B cell (primary cell): ENCODE data around the gene CCR6. TPM values are rescaled to one million over a fixed set of nuclear protein-coding genes. Genes with fewer than 3 reads are reported as not detected.
A peak's percentile ranks its signal among the peaks of the same experiment; 100 is the strongest.

ENCODE experiments used
- ATAC-seq: fragments of 200-7000 bp; cut with Tn5 transposase; one replicate; pipeline ENCODE4 v1.10.0; 2021; ENCODE audit warnings: low read depth, mild to moderate bottlenecking, moderate number of reproducible peaks, moderate library complexity
- CTCF ChIA-PET: fragments of 350-600 bp; sonication (Branson Sonifier 250); formaldehyde crosslinking; loops from one replicate; lab custom pipeline; 2021; ENCODE audit warnings: antibody characterized with exemption, inconsistent platforms; lab: Charles Lee
- POLR2A ChIA-PET: fragments of 350-600 bp; sonication (Branson Sonifier 250); formaldehyde crosslinking; loops from one replicate; lab custom pipeline; 2021; ENCODE audit warnings: antibody characterized with exemption; lab: Charles Lee
- DNase-seq: peaks from one replicate; pipeline ENCODE4 v3.0.0; 2013
- H2AFZ ChIP-seq: 2 replicates; pipeline ENCODE4 v1.6.1; 2012; ENCODE audit warnings: mild to moderate bottlenecking, low read depth, low read length; ENCODE audit not compliant: insufficient read depth, poor library complexity, severe bottlenecking
- H3K27ac ChIP-seq, 2 donors: 1 replicate in 1 of 2; 2 replicates in 1 of 2; pipeline ENCODE4 v1.5.1; 2012 to 2013; ENCODE audit warnings: low read length in 2 of 2, mild to moderate bottlenecking in 2 of 2, moderate library complexity in 1 of 2
- H3K27me3 ChIP-seq, 4 experiments: fragments of 200-600 bp in 1 of 4; sonication (generic) in 1 of 4; replicated peaks in 1 of 4; 1 replicate in 2 of 4; 2 replicates in 2 of 4; pipeline versions ENCODE4 v1.6.1 to v1.7.0; 2013 to 2016; ENCODE audit warnings: low read length in 3 of 4, mild to moderate bottlenecking in 2 of 4, mixed read lengths in 1 of 4, moderate library complexity in 1 of 4; ENCODE audit not compliant: insufficient read depth in 4 of 4, control insufficient read depth in 3 of 4; ENCODE audit errors: control extremely low read depth in 1 of 4
- H3K36me3 ChIP-seq, 2 experiments: replicated peaks in 1 of 2; 1 replicate in 1 of 2; 2 replicates in 1 of 2; pipeline versions ENCODE4 v1.6.1 to v1.7.1; 2013; ENCODE audit warnings: low read length in 1 of 2; ENCODE audit not compliant: insufficient read depth in 2 of 2, control insufficient read depth in 1 of 2; ENCODE audit errors: control extremely low read depth in 1 of 2, extremely low read depth in 1 of 2
- H3K4me1 ChIP-seq, 2 donors: fragments of 200-600 bp in 1 of 2; sonication (generic) in 1 of 2; 1 replicate in 1 of 2; 2 replicates in 1 of 2; pipeline versions ENCODE4 v1.5.1 to v1.6.1; 2013 to 2017; ENCODE audit warnings: low read length in 2 of 2; ENCODE audit not compliant: control insufficient read depth in 2 of 2, insufficient read depth in 2 of 2
- H3K4me2 ChIP-seq: replicated peaks from 2 replicates; pipeline ENCODE3; 2012; ENCODE audit warnings: mild to moderate bottlenecking, low read depth, low read length; ENCODE audit not compliant: poor library complexity, severe bottlenecking
- H3K4me3 ChIP-seq, 5 experiments: fragments of 200-600 bp in 1 of 5; sonication (generic) in 1 of 5; 1 replicate in 3 of 5; 2 replicates in 2 of 5; pipeline versions ENCODE4 v1.5.1 to v1.7.0; 2011 to 2016; ENCODE audit warnings: low read length in 4 of 5, mild to moderate bottlenecking in 4 of 5, low read depth in 2 of 5, control low read depth in 1 of 5, moderate library complexity in 1 of 5; ENCODE audit not compliant: insufficient read depth in 1 of 5; ENCODE audit errors: control extremely low read depth in 1 of 5, extremely low read depth in 1 of 5
- H3K79me2 ChIP-seq: fragments of 200-600 bp; sonication (generic); one replicate; pipeline ENCODE4 v1.6.0; 2016; ENCODE audit warnings: low read length; ENCODE audit not compliant: control insufficient read depth, insufficient read depth
- H3K9ac ChIP-seq: fragments of 200-600 bp; sonication (generic); 2 replicates; pipeline ENCODE4 v1.6.1; 2017; ENCODE audit warnings: mild to moderate bottlenecking, low read length, moderate library complexity
- H3K9me3 ChIP-seq, 3 donors: one replicate each; pipeline versions ENCODE4 v1.6.1 to v1.7.1; 2013; ENCODE audit warnings: low read length in 2 of 3; ENCODE audit not compliant: control insufficient read depth in 2 of 3, insufficient read depth in 1 of 3; ENCODE audit errors: control extremely low read depth in 1 of 3
- H4K20me1 ChIP-seq: 2 replicates; pipeline ENCODE4 v1.6.0; 2012; ENCODE audit warnings: mild to moderate bottlenecking, low read length; ENCODE audit not compliant: insufficient read depth, control insufficient read depth, poor library complexity, severe bottlenecking
- H3K27ac Mint-ChIP-seq: one replicate; pipeline ENCODE4 v1.8.0; 2021; ENCODE audit warnings: mixed read lengths
- H3K27me3 Mint-ChIP-seq: one replicate; pipeline ENCODE4 v1.8.0; 2021; ENCODE audit warnings: mixed read lengths
- H3K4me1 Mint-ChIP-seq: one replicate; pipeline ENCODE4 v1.8.0; 2021; ENCODE audit warnings: mixed read lengths
- H3K4me3 Mint-ChIP-seq: one replicate; pipeline ENCODE4 v1.8.0; 2021; ENCODE audit warnings: mixed read lengths
- H3K9me3 Mint-ChIP-seq: one replicate; pipeline ENCODE4 v1.8.0; 2022; ENCODE audit warnings: mixed read lengths; ENCODE audit not compliant: insufficient read depth
- EZH2 ChIP-seq: IDR thresholded peaks from 2 replicates; pipeline ENCODE4 v1.6.1; 2012; ENCODE audit warnings: borderline replicate concordance, low read depth, mild to moderate bottlenecking, moderate library complexity, low read length; ENCODE audit not compliant: insufficient read depth, poor library complexity, severe bottlenecking
- WGBS: methylation state at CpG from one replicate; pipeline ENCODE4 v1.1.5; 2013; ENCODE audit warnings: missing lambda C conversion rate; ENCODE audit not compliant: insufficient coverage; 5-methylcytosine and 5-hydroxymethylcytosine counted together
- intact Hi-C: fragments of 100-400 bp; cut with micrococcal nuclease; formaldehyde crosslinking; loops from one replicate; pipeline ENCODE4 v1.10.0; 2022
- polyA plus RNA-seq: library from polyadenylated mRNA; depleted of rRNA; stranded (reverse); fragments of >200 nt; gene quantifications from 2 replicates; pipeline ENCODE4 v1.2.3, GENCODE V29; 2012
- total RNA-seq, 2 donors: library from RNA; stranded (reverse); fragments of 120-200 nt in 1 of 2; gene quantifications; 1 replicate in 1 of 2; 2 replicates in 1 of 2; pipeline versions ENCODE4 v1.2.3 to v1.2.4, GENCODE V29; 2013 to 2022
- TF ChIP-seq, protein P1 (sequence below): fragments of 200-600 bp; IDR thresholded peaks from one replicate; pipeline ENCODE4 v1.8.0; 2022; ENCODE audit warnings: antibody characterized with exemption, mild to moderate bottlenecking

Gene CCR6
- total and polyA plus RNA-seq, 2 donors (not counting 1 experiment from before 2014, with no cell fraction given) = 18.2 to 30.9 TPM

DNA sequence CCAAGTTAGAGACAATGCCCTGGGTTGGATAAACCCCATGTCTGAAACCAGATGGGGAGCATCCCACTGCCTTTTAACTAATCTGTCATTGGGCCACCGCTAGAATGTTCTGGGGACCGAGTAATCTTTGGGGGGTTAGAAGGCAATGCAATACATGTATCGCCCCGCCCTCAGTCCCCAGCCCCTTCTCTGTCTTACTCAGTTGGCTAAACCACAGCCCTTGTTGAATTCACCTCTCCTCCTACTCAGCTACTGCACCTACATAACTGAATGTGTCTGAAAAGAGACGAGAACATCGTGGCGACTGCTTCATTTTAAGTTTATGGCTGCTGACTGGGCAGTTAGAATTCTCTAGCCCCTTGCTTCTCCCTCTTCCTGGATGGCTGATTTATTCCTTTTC lies 15.1 kb upstream of the CCR6 start:
- ChIA-PET POLR2A (interaction anchor here (0.6 to 1.3 kb wide), 3 partner anchors 9 to 12 kb away, joined by 3 to 5 read pairs (median 3); no protein-coding TSS in a partner anchor), CTCF (interaction anchor here (1.1 kb wide), 1 partner anchor 14 kb away, joined by 3 read pairs; no protein-coding TSS in a partner anchor)
- no peaks in the 10 kb centered on the region for H3K27me3 Mint-ChIP-seq
- Histone ChIP-seq H3K4me2 (no peak overlapping the region), H3K4me1 (peaks cover 97% of the 10 kb centered on the region in 2 donors), H3K27me3 (no peaks in the 10 kb centered on the region), H2AFZ (no peak overlapping the region), H3K36me3 (no peaks in the 10 kb centered on the region), H3K4me3 (no peak overlapping the region), H3K27ac (peak overlapping the region in 1 of 2 donors; percentile 33), H4K20me1 (no peaks in the 10 kb centered on the region), H3K9me3 (peaks cover 0 to 4% (median 0%) of the 10 kb centered on the region in 3 donors), H3K9ac (no peak overlapping the region), H3K79me2 (peaks cover 80% of the 10 kb centered on the region)
- no peaks in the 10 kb centered on the region for H3K9me3 Mint-ChIP-seq
- H3K4me3 Mint-ChIP-seq = peak overlapping the region; percentile 37
- intact Hi-C loops = no loop called here
- peaks cover 92% of the 10 kb centered on the region for H3K4me1 Mint-ChIP-seq
- H3K27ac Mint-ChIP-seq = peak overlapping the region; percentile 82
- TF ChIP-seq EZH2 = no peak
- ATAC-seq = no peak
- no peak for DNase-seq
- 100% methylated on average over 1 of the region's 7 CpGs for WGBS

DNA sequence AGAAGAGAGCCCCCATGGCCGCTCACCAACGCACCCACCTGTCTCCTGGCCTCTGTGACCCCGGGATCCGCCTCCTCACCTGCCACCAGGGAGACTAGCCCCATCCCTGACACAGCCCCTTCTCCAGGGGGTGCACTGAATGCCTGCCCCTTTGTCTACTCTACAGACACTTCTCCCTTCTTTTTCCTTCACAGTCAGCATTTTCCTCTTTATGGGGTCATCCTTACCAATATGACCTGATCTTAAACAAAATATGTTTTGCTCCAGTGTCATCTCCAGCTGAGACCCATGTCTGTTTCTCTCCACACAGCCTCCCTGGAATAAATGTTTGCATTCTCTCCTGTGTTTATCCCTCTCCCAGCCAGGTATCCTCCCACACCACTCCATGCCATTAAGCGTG lies 14.6 kb upstream of the CCR6 start:
- WGBS = 98% methylated on average over 4 of the region's 5 CpGs
- H3K27ac Mint-ChIP-seq = peak overlapping the region; percentile 82
- H3K4me3 ChIP-seq = no peak overlapping the region
- H3K9me3 Mint-ChIP-seq = no peaks in the 10 kb centered on the region
- no peaks in the 10 kb centered on the region for H3K36me3 ChIP-seq
- H3K27ac ChIP-seq = peak overlapping the region in 1 of 2 donors; percentile 33
- peaks cover 82% of the 10 kb centered on the region for H3K79me2 ChIP-seq
- peaks cover 94 to 96% of the 10 kb centered on the region in 2 donors for H3K4me1 ChIP-seq
- H2AFZ ChIP-seq = no peak overlapping the region
- H3K27me3 Mint-ChIP-seq = no peaks in the 10 kb centered on the region
- H3K4me2 ChIP-seq = peak overlapping the region; percentile 32
- DNase-seq (no peak), ATAC-seq (no peak)
- ChIA-PET CTCF (interaction anchor here (0.7 to 1.1 kb wide), 3 partner anchors 10 to 14 kb away, joined by 3 to 4 read pairs (median 3); no protein-coding TSS in a partner anchor), POLR2A (interaction anchor here (1.1 to 1.3 kb wide), 2 partner anchors 9 to 12 kb away, joined by 3 to 5 read pairs; no protein-coding TSS in a partner anchor)
- peaks cover 92% of the 10 kb centered on the region for H3K4me1 Mint-ChIP-seq
- H3K4me3 Mint-ChIP-seq = peak overlapping the region; percentile 37
- H3K9me3 ChIP-seq = peaks cover 0 to 4% (median 0%) of the 10 kb centered on the region in 3 donors
- no peak overlapping the region for H3K9ac ChIP-seq
- intact Hi-C loops = no loop called here
- no peaks in the 10 kb centered on the region for H4K20me1 ChIP-seq
- TF ChIP-seq, protein P1, sequence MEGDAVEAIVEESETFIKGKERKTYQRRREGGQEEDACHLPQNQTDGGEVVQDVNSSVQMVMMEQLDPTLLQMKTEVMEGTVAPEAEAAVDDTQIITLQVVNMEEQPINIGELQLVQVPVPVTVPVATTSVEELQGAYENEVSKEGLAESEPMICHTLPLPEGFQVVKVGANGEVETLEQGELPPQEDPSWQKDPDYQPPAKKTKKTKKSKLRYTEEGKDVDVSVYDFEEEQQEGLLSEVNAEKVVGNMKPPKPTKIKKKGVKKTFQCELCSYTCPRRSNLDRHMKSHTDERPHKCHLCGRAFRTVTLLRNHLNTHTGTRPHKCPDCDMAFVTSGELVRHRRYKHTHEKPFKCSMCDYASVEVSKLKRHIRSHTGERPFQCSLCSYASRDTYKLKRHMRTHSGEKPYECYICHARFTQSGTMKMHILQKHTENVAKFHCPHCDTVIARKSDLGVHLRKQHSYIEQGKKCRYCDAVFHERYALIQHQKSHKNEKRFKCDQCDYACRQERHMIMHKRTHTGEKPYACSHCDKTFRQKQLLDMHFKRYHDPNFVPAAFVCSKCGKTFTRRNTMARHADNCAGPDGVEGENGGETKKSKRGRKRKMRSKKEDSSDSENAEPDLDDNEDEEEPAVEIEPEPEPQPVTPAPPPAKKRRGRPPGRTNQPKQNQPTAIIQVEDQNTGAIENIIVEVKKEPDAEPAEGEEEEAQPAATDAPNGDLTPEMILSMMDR = no peak
- no peak for TF ChIP-seq EZH2
- H3K27me3 ChIP-seq = no peaks in the 10 kb centered on the region
